Measurements from ENCODE around the gene HDAC7. TPM values are rescaled to one million over a fixed set of nuclear protein-coding genes. Genes with fewer than 3 reads are reported as not detected.

HDAC7 gene
- total and polyA plus RNA-seq, 7 donors: 11.0 to 27.8 (median 22.2) TPM

DNA sequence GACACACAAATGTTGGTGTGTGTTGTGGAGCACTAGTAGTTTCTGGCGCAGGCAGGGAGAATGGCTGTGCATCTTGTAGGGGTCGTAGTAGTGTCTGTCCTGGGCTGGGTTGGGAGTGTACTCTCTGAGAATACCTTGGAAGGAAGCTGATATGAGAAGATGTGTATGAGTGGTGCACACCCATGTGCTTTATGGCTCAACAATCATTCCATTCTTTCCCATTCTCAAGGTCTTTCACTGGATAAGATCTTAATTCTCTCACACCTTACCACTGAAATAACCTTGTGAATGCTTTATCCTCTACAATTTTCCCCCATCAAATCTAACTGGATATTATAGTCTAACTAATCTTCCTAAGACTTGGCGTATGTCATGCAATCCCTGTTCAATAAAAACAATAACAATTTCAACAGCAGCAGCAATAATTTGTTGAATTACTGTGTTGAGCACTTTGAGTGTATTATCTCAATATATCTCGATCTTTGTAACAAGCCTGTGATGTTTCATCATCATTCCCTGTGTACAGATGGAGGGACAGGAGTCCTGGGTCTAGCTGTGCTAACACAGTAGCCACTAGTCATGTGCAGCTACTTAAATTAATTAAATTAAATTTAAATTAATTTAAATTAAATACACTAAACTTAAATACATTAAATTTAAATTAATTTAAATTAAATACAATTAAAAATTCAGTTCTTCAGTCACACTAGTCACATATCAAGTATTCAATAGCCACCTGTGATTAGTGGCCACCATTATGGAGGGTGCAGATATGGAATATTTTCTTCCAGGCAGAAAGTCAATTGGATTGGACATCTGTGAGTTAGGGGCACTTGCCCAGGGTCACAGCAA, 50.2 kb downstream of the HDAC7 start:
- Histone ChIP-seq H3K27ac (no peak overlapping the region), H3K4me3 (no peak overlapping the region), H3K4me1 (peaks cover 10% of the 10 kb centered on the region), H3K9me3 (no peaks in the 10 kb centered on the region), H3K27me3 (ENCODE audit: insufficient read depth in 3 of 3, low read length in 2 of 3) (no peaks in the 10 kb centered on the region), H3K36me3 (ENCODE audit: insufficient read depth in 1 of 2, low read depth in 1 of 2) (no peaks in the 10 kb centered on the region)
- no peak for DNase-seq
- ATAC-seq: no peak
- TF ChIP-seq, protein P1, sequence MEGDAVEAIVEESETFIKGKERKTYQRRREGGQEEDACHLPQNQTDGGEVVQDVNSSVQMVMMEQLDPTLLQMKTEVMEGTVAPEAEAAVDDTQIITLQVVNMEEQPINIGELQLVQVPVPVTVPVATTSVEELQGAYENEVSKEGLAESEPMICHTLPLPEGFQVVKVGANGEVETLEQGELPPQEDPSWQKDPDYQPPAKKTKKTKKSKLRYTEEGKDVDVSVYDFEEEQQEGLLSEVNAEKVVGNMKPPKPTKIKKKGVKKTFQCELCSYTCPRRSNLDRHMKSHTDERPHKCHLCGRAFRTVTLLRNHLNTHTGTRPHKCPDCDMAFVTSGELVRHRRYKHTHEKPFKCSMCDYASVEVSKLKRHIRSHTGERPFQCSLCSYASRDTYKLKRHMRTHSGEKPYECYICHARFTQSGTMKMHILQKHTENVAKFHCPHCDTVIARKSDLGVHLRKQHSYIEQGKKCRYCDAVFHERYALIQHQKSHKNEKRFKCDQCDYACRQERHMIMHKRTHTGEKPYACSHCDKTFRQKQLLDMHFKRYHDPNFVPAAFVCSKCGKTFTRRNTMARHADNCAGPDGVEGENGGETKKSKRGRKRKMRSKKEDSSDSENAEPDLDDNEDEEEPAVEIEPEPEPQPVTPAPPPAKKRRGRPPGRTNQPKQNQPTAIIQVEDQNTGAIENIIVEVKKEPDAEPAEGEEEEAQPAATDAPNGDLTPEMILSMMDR (IDR thresholded peaks at IDR 0.05): no peak
- intact Hi-C loops (cut with DNase I): no loop called here
- WGBS, 3 donors: 84 to 88% (median 87%) methylated on average over 4 of the region's 4 CpGs

DNA sequence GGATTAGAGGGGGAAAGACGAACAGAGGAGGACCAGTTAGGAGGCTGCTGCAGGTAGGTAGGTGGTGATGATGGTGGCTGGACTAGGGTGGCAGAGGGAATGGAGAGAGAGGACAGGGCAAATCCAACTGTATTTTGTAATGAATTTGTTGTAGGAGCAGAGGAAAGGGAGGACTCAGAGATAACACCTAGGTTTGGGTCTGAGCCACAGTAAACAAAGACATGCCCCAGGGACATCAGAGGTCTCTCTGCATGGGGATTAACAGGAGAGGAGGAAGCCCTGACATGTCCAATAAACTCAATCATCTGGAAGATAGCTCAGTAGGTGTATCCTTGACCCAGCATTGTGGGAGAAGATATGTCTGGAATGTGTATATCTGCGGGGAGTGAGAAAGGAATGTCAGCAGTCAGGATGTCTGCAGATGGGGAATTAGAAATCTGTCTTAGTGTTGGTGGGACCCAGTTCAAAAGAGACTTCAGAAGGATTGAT, 51.3 kb downstream of the HDAC7 start:
- DNase-seq (no peak), ATAC-seq (no peak)
- no peak overlapping the region for H3K27ac ChIP-seq
- H3K27me3 ChIP-seq (ENCODE audit: insufficient read depth in 3 of 3, low read length in 2 of 3): no peaks in the 10 kb centered on the region
- H3K4me3 ChIP-seq: no peak overlapping the region
- peaks cover 4% of the 10 kb centered on the region for H3K4me1 ChIP-seq
- WGBS, 3 donors: 45 to 49% (median 48%) methylated on average over 2 of the region's 2 CpGs
- H3K36me3 ChIP-seq (ENCODE audit: insufficient read depth in 1 of 2, low read depth in 1 of 2): no peaks in the 10 kb centered on the region
- H3K9me3 ChIP-seq: no peaks in the 10 kb centered on the region
- TF ChIP-seq, protein P1 (IDR thresholded peaks at IDR 0.05): no peak
- intact Hi-C loops (cut with DNase I): no loop called here

DNA sequence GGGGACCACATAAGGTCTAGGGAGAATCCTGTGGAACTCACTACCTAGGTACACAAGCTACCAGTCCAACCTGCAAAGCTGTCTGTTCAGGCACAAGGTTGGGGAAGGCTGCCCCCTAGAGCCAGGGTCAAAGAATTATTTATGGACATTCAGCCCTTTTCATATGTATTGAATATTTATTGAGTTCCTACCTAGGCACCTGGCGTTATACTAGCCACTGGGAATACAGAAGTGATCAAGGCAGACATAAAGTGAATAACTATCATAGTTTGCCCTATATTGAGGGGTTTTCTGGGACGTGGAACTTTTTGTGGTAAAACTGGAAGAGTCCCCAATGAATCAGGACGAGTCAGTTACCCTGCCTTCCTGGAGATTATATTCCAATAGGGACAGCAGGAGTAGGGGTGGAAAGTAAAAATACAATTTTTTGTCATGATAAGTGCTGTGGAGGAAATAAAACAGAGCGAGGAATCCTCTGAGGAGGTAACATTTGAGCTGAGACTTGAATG, 52.4 kb downstream of the HDAC7 start:
- 54 to 64% (median 54%) methylated on average over 4 of the region's 4 CpGs for WGBS, 3 donors
- Histone ChIP-seq H3K36me3 (ENCODE audit: insufficient read depth in 1 of 2, low read depth in 1 of 2) (no peaks in the 10 kb centered on the region), H3K4me1 (peaks cover under 1% of the 10 kb centered on the region), H3K27ac (no peak overlapping the region), H3K4me3 (no peak overlapping the region), H3K9me3 (no peaks in the 10 kb centered on the region), H3K27me3 (ENCODE audit: insufficient read depth in 3 of 3, low read length in 2 of 3) (no peaks in the 10 kb centered on the region)
- ATAC-seq: peak; percentile 63 to 81 (median 70)
- intact Hi-C loops (cut with DNase I): loop anchor here in 1 of 2 donors (2.0 kb wide), 2 partner anchors 24 to 52 kb away; no protein-coding TSS in a partner anchor
- peak in 1 of 2 donors; percentile 64 for DNase-seq
- TF ChIP-seq, protein P1 (IDR thresholded peaks at IDR 0.05): peak; percentile 67

DNA sequence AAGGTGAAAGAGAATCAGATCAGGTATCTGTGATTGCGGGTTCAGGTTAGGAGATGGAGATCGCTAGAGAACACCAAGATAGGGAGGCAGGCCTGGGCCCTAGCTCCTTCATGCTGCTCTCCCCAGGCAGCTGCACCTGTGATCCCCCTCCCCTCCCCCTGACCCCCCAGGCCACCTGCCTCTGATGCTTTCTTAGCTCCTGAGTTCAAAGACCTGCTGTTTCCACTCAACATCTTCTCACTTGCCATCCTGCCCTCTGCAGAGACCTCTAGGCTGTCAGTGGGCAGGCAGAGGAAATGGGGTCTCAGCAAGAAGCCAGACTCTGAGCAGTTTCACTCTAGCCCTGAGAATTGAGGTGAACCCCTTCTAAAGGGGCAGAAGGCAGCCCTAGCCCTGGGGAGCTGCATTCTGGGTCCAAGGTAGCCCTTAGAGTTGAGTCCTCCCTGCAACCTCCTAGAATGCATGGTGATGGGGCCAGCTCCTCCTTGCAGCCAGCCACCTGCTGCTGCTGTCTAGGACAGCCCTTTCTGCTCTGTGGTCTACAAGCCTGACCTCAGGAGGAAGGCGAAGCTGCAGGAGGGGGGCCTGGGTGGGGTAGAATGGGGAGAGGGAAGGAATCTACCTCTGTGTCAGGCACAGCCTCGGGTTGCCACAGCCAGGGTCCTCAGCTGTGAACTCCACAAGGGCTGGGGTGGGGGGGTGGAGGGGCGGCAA, 53.0 kb downstream of the HDAC7 start:
- intact Hi-C loops (cut with DNase I): loop anchor here in 1 of 2 donors (2.0 kb wide), 2 partner anchors 24 to 52 kb away; no protein-coding TSS in a partner anchor
- no peak overlapping the region for H3K4me3 ChIP-seq
- H3K4me1 ChIP-seq: no peaks in the 10 kb centered on the region
- H3K27me3 ChIP-seq (ENCODE audit: insufficient read depth in 3 of 3, low read length in 2 of 3): no peaks in the 10 kb centered on the region
- TF ChIP-seq, protein P1 (IDR thresholded peaks at IDR 0.05): no peak
- DNase-seq: peak in 1 of 2 donors; percentile 17
- H3K36me3 ChIP-seq (ENCODE audit: insufficient read depth in 1 of 2, low read depth in 1 of 2): no peaks in the 10 kb centered on the region
- WGBS, 3 donors: 68 to 74% (median 71%) methylated on average over 5 of the region's 5 CpGs
- peak in 3 of 4 donors; percentile 4 to 15 (median 8) for ATAC-seq
- no peak overlapping the region for H3K27ac ChIP-seq
- H3K9me3 ChIP-seq: no peaks in the 10 kb centered on the region
